Neuronal stem cell (in vitro differentiated cells): ENCODE results near the gene NFATC2.

Experiments used
- DNase-seq: peaks from one replicate; pipeline ENCODE4 v3.0.0-alpha.2; 2013; ENCODE audit warnings: low spot score
- H2AFZ ChIP-seq: one replicate; pipeline ENCODE4 v1.6.1; 2013; ENCODE audit warnings: mild to moderate bottlenecking, low read length, inconsistent platforms
- H2AK5ac ChIP-seq: 2 replicates; pipeline ENCODE4 v1.6.1; 2013; ENCODE audit warnings: low read depth, mild to moderate bottlenecking, inconsistent platforms, low read length, moderate library complexity, mixed read lengths
- H2BK120ac ChIP-seq: 2 replicates; pipeline ENCODE4 v1.6.1; 2013; ENCODE audit warnings: low read depth, mild to moderate bottlenecking, inconsistent platforms, low read length, moderate library complexity, mixed read lengths
- H2BK12ac ChIP-seq: one replicate; pipeline ENCODE4 v1.6.1; 2013; ENCODE audit warnings: low read length, inconsistent platforms
- H2BK15ac ChIP-seq: 2 replicates; pipeline ENCODE4 v1.6.1; 2013; ENCODE audit warnings: mild to moderate bottlenecking, low read length, inconsistent platforms, mixed read lengths
- H2BK5ac ChIP-seq: one replicate; pipeline ENCODE4 v1.6.1; 2013; ENCODE audit warnings: inconsistent platforms, mild to moderate bottlenecking, low read length, moderate library complexity
- H3K14ac ChIP-seq: one replicate; pipeline ENCODE4 v1.6.1; 2013; ENCODE audit warnings: low read length, inconsistent platforms
- H3K18ac ChIP-seq: 2 replicates; pipeline ENCODE4 v1.6.1; 2013; ENCODE audit warnings: low read length, inconsistent platforms
- H3K23ac ChIP-seq: 2 replicates; pipeline ENCODE4 v1.6.1; 2013; ENCODE audit warnings: low read depth, mild to moderate bottlenecking, mixed read lengths, low read length, inconsistent platforms; ENCODE audit not compliant: poor library complexity
- H3K27ac ChIP-seq: replicated peaks from 3 replicates; pipeline ENCODE4 v1.5.1; 2013; ENCODE audit warnings: low read length, inconsistent platforms
- H3K27me3 ChIP-seq, 3 experiments: 2 replicates each; pipeline ENCODE4 v1.6.1; 2013; ENCODE audit warnings: low read length in 3 of 3, mild to moderate bottlenecking in 2 of 3, inconsistent platforms in 1 of 3, low read depth in 1 of 3, mixed read lengths in 1 of 3, moderate library complexity in 1 of 3; ENCODE audit not compliant: control insufficient read depth in 3 of 3, insufficient read depth in 3 of 3
- H3K36me3 ChIP-seq, 2 donors: replicated peaks in 1 of 2; 2 replicates each; pipeline ENCODE4 v1.6.1; 2013; ENCODE audit warnings: low read length in 2 of 2; ENCODE audit not compliant: control insufficient read depth in 2 of 2, insufficient read depth in 2 of 2
- H3K4ac ChIP-seq: 2 replicates; pipeline ENCODE4 v1.6.1; 2013; ENCODE audit warnings: inconsistent platforms, mild to moderate bottlenecking, low read length, moderate library complexity
- H3K4me1 ChIP-seq, 2 donors: 1 replicate in 1 of 2; 2 replicates in 1 of 2; pipeline ENCODE4 v1.6.1; 2013; ENCODE audit warnings: low read length in 2 of 2, low read depth in 1 of 2; ENCODE audit not compliant: control insufficient read depth in 2 of 2, insufficient read depth in 1 of 2
- H3K4me2 ChIP-seq: one replicate; pipeline ENCODE4 v1.6.1; 2013; ENCODE audit warnings: mild to moderate bottlenecking, low read length, inconsistent platforms; ENCODE audit not compliant: insufficient read depth, poor library complexity, severe bottlenecking
- H3K4me3 ChIP-seq, 2 donors: 2 replicates each; pipeline ENCODE4 v1.5.1; 2013; ENCODE audit warnings: low read length in 2 of 2, mild to moderate bottlenecking in 2 of 2, inconsistent platforms in 1 of 2, moderate library complexity in 1 of 2
- H3K79me1 ChIP-seq: one replicate; pipeline ENCODE4 v1.6.1; 2013; ENCODE audit warnings: low read depth, mild to moderate bottlenecking, inconsistent platforms, low read length, moderate library complexity
- H3K9ac ChIP-seq: one replicate; pipeline ENCODE4 v1.6.1; 2013; ENCODE audit warnings: mild to moderate bottlenecking, low read depth, low read length, inconsistent platforms; ENCODE audit not compliant: poor library complexity
- H3K9me3 ChIP-seq, 2 donors: replicated peaks in 1 of 2; 2 replicates each; pipeline versions ENCODE3 to v1.6.1; 2013; ENCODE audit warnings: low read length in 2 of 2, mild to moderate bottlenecking in 2 of 2, inconsistent platforms in 1 of 2, low read depth in 1 of 2, mixed read lengths in 1 of 2, moderate library complexity in 1 of 2; ENCODE audit not compliant: control insufficient read depth in 2 of 2, insufficient read depth in 1 of 2
- H4K8ac ChIP-seq: one replicate; pipeline ENCODE4 v1.6.1; 2013; ENCODE audit warnings: low read depth, mild to moderate bottlenecking, inconsistent platforms, low read length, moderate library complexity
- H4K91ac ChIP-seq: one replicate; pipeline ENCODE4 v1.6.1; 2013; ENCODE audit warnings: low read length, low read depth, mild to moderate bottlenecking, inconsistent platforms; ENCODE audit not compliant: poor library complexity
- WGBS, 2 donors: extraction: QIAGEN DNeasy Blood & Tissue Kit; methylation state at CpG; one replicate each; pipeline ENCODE4 v1.1.7; 2013; ENCODE audit warnings: missing lambda C conversion rate in 2 of 2, mixed read lengths in 1 of 2; ENCODE audit not compliant: insufficient read length in 2 of 2, insufficient replicate concordance in 1 of 2; ENCODE audit errors: extremely low coverage in 2 of 2; 5-methylcytosine and 5-hydroxymethylcytosine counted together

NFATC2 gene

GRCh38 chr20:51430198-51430950 is 112.1 kb downstream of the NFATC2 start:
- no peak for DNase-seq
- Histone ChIP-seq H3K79me1 (no peaks in the 10 kb centered on the region), H3K27ac (no peak overlapping the region)

GRCh38 chr20:51429696-51430095 is 112.8 kb downstream of the NFATC2 start:
- Histone ChIP-seq H3K27ac (no peak overlapping the region), H2BK12ac (no peak overlapping the region), H3K36me3 (no peaks in the 10 kb centered on the region), H3K27me3 (no peaks in the 10 kb centered on the region), H4K8ac (no peak overlapping the region), H3K4me3 (peak overlapping the region in 1 of 2 donors; percentile 24), H3K14ac (no peak overlapping the region), H3K18ac (peak overlapping the region; percentile 36), H3K4ac (no peak overlapping the region), H2AK5ac (no peak overlapping the region), H2BK5ac (no peak overlapping the region), H4K91ac (no peak overlapping the region), H3K79me1 (no peaks in the 10 kb centered on the region), H2AFZ (no peak overlapping the region), H3K9ac (no peak overlapping the region), H2BK15ac (no peak overlapping the region), H3K9me3 (no peaks in the 10 kb centered on the region), H2BK120ac (no peak overlapping the region), H3K4me2 (no peak overlapping the region), H3K23ac (no peak overlapping the region), H3K4me1 (peaks cover 6 to 15% of the 10 kb centered on the region in 2 donors)
- no peak for DNase-seq
- WGBS, 2 donors: no CpG with 5 or more reads among the region's 10 CpGs

More at GRCh38 chr20:51430198-51430950, 112.1 kb downstream of the NFATC2 start:
- Histone ChIP-seq H3K4ac (no peak overlapping the region), H4K91ac (no peak overlapping the region), H3K4me3 (no peak overlapping the region), H2BK5ac (no peak overlapping the region), H2BK15ac (no peak overlapping the region), H3K23ac (no peak overlapping the region), H2AK5ac (no peak overlapping the region), H3K9me3 (no peaks in the 10 kb centered on the region), H3K36me3 (no peaks in the 10 kb centered on the region), H3K18ac (no peak overlapping the region), H3K4me1 (peaks cover 6 to 14% of the 10 kb centered on the region in 2 donors), H3K9ac (no peak overlapping the region), H4K8ac (no peak overlapping the region), H2BK120ac (no peak overlapping the region), H2BK12ac (no peak overlapping the region), H2AFZ (no peak overlapping the region), H3K27me3 (no peaks in the 10 kb centered on the region), H3K4me2 (no peak overlapping the region), H3K14ac (no peak overlapping the region)
- WGBS, 2 donors: no CpG with 5 or more reads among the region's 14 CpGs

GRCh38 chr20:51429144-51429482 is 113.4 kb downstream of the NFATC2 start:
- H3K18ac ChIP-seq: no peak overlapping the region
- no peaks in the 10 kb centered on the region for H3K27me3 ChIP-seq
- H3K23ac ChIP-seq: no peak overlapping the region
- no peak overlapping the region for H3K9ac ChIP-seq
- no peak overlapping the region for H2AFZ ChIP-seq
- peaks cover 6 to 20% of the 10 kb centered on the region in 2 donors for H3K4me1 ChIP-seq
- H3K4ac ChIP-seq: no peak overlapping the region
- no peaks in the 10 kb centered on the region for H3K79me1 ChIP-seq
- no CpG with 5 or more reads among the region's 6 CpGs for WGBS, 2 donors
- H3K14ac ChIP-seq: no peak overlapping the region
- H2AK5ac ChIP-seq: no peak overlapping the region
- DNase-seq: no peak
- H2BK5ac ChIP-seq: no peak overlapping the region
- no peaks in the 10 kb centered on the region for H3K36me3 ChIP-seq
- H2BK12ac ChIP-seq: no peak overlapping the region
- no peak overlapping the region for H2BK15ac ChIP-seq
- no peak overlapping the region for H4K91ac ChIP-seq
- H3K4me2 ChIP-seq: no peak overlapping the region
- no peak overlapping the region for H4K8ac ChIP-seq
- no peak overlapping the region for H2BK120ac ChIP-seq
- no peak overlapping the region for H3K4me3 ChIP-seq
- H3K9me3 ChIP-seq: no peaks in the 10 kb centered on the region
- no peak overlapping the region for H3K27ac ChIP-seq

GRCh38 chr20:51428401-51429143 is 113.9 kb downstream of the NFATC2 start:
- Histone ChIP-seq H3K4me3 (no peak overlapping the region), H3K14ac (no peak overlapping the region), H3K79me1 (no peaks in the 10 kb centered on the region), H4K91ac (no peak overlapping the region), H3K4me1 (peaks cover 6 to 24% of the 10 kb centered on the region in 2 donors), H3K9ac (no peak overlapping the region), H3K23ac (no peak overlapping the region), H3K4ac (no peak overlapping the region), H3K9me3 (no peaks in the 10 kb centered on the region), H2BK12ac (no peak overlapping the region), H3K27ac (no peak overlapping the region), H3K4me2 (no peak overlapping the region), H2BK120ac (no peak overlapping the region), H2AFZ (no peak overlapping the region), H3K27me3 (no peaks in the 10 kb centered on the region), H2BK5ac (no peak overlapping the region), H3K36me3 (no peaks in the 10 kb centered on the region), H2AK5ac (no peak overlapping the region), H3K18ac (no peak overlapping the region), H4K8ac (no peak overlapping the region), H2BK15ac (no peak overlapping the region)
- WGBS, 2 donors: no CpG with 5 or more reads among the region's 25 CpGs
- no peak for DNase-seq
